Activated CD8-positive, alpha-beta memory T cell treated with anti-CD3 and anti-CD28 coated beads, Interleukin-2, amount 50 U/mL, for 4 hours (primary cell): Measurements from ENCODE around the gene DPPA3.
"Not testable (repeated sequence)": the region's sequence is repeated elsewhere in the genome, so short reads cannot be mapped to it uniquely, and the experiment has no call there.

Source experiments
- DNase-seq: peaks from one replicate; pipeline ENCODE4 v3.0.0-alpha.2; 2020

DPPA3 gene

GRCh38 chr12:7731486-7731885, 20.3 kb downstream of the DPPA3 start:
- DNase-seq: no peak

- no peak for DNase-seq
Measured at GRCh38 chr12:7732993-7733392, 21.8 kb downstream of the DPPA3 start.

- DNase-seq: no peak
Measured at GRCh38 chr12:7747246-7747645, 36.0 kb downstream of the DPPA3 start, which contains the start of gene CLEC4C. Gene CLEC4C, minus strand, starts transcription at chr12:7747375. Its CDS starts 27 bp downstream, at chr12:7747348.

- no peak for DNase-seq
Measured at GRCh38 chr12:7748852-7749251, 37.6 kb downstream of the DPPA3 start.

GRCh38 chr12:7749442-7749841, 38.2 kb downstream of the DPPA3 start:
- DNase-seq: no peak

GRCh38 chr12:7750350-7750749, 39.1 kb downstream of the DPPA3 start:
- no peak for DNase-seq

- no peak for DNase-seq
Measured at GRCh38 chr12:7751394-7751793, 40.2 kb downstream of the DPPA3 start.

- not testable (repeated sequence) for DNase-seq
Measured at GRCh38 chr12:7751941-7752922, 41.0 kb downstream of the DPPA3 start.

- not testable (repeated sequence) for DNase-seq
Measured at GRCh38 chr12:7755668-7756067, 44.4 kb downstream of the DPPA3 start.

- DNase-seq: no peak
Measured at GRCh38 chr12:7756993-7757392, 45.8 kb downstream of the DPPA3 start.

GRCh38 chr12:7758766-7759140, 47.5 kb downstream of the DPPA3 start:
- DNase-seq: no peak
